GM19324 (cell line): ENCODE data around the gene RPAP2.
"Not testable (repeated sequence)": the region's sequence is repeated elsewhere in the genome, so short reads cannot be mapped to it uniquely, and the experiment has no call there.

Experiments
- ATAC-seq: cut with Tn5 transposase; IDR thresholded peaks from one replicate; pipeline ENCODE4 v1.9.1; 2021; ENCODE audit warnings: mild to moderate bottlenecking, moderate library complexity; ENCODE audit not compliant: unreplicated experiment, low FRiP score

The RPAP2 gene

DNA sequence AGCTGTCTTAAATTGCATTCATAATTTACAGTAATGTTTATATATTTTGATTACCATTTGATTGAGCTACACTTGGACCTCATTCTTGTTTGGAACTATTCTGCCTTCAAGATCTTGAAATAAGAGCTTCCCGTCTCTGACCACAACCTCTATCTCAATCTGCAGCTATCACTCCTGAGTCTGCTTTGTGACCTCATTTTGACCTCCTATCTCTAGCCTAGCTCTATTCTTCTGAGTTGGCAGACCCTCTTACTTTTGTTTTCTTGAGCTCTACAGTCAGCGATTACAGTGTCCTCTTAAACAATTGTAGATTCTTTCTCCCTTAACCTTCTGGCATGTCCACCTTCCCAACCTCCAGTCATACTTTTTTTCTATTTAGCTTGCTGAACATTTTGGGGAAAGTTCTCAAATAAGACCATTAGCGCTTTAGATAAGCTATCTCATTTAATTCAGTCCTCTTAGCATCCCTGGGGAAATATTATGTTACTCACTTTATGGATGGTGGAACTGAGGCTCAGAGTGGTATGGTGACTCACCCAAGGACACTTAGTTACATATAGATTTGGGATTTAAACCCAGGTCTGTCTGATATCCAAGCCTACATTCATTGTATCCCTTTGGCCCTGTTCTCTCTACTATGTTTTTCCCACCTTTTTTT lies 19.1 kb downstream of the RPAP2 start:
- ATAC-seq: no peak

DNA sequence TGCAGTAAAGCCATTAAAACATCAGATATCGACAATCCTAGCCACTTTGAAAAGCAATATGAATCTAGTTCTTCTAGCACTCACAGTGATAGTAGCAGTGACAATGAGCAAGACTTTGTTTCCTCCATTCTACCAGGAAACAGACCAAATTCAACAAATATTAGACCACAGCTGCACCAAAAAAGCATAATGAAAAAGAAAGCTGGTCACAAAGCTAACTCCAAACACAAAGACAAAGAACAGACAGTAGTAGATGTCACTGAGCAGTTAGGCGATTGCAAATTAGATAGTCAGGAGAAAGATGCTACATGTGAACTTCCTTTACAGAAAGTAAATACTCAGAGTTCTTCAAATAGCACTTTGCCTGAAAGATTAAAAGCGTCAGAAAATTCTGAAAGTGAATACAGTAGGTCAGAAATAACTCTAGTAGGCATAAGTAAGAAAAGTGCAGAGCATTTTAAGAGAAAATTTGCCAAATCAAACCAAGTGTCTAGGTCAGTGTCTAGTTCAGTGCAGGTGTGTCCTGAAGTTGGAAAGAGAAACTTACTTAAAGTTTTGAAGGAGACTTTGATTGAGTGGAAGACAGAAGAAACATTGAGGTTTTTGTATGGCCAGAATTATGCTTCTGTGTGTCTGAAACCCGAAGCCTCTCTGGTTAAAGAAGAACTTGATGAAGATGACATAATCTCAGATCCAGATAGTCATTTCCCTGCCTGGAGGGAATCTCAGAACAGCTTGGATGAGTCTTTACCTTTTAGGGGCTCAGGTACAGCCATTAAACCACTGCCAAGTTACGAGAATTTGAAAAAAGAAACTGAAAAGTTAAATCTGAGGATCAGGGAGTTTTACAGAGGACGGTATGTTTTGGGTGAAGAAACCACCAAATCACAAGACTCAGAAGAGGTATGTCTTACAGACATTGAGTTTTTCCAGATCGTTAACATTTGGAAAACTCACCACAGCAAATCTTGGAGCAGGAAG lies 24.9 kb downstream of the RPAP2 start:
- ATAC-seq: no peak

DNA sequence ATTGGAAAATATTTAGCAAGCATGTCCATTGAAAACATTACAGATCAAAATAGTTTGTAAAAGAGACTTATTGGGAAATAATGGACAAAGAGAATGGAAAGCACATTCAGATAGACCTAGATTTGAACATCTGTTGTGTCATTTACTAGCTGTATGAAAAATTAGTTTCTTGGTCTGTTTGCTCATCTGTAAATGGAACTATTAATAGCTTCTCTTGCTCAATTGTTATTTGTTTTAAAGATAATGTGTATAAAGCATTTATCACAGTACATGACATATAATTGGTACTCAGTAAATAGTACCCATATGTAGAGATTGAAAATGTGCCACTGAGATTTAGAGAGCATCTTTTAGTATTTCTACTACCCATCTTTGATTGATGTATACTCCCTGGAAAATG lies 25.9 kb downstream of the RPAP2 start:
- no peak for ATAC-seq

DNA sequence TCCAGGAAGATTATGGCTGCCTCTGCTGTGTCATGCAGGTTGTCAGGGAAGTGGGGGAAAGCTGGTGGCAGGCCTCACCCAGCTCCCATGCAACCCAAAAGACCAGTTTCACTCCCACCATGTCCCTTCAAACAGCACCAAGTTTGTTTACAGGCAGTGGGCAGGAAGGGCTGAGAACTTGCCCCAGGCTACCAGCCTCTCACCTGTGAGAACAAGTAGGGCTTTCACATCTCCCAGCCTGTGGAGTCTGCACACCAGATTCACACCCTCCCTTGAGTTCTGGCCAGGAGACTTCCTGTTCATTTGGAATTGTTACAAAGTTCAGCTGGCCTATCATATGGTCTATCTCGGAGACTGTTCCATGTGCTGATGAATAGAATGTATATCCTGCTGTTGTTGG lies 27.8 kb downstream of the RPAP2 start:
- no peak for ATAC-seq

DNA sequence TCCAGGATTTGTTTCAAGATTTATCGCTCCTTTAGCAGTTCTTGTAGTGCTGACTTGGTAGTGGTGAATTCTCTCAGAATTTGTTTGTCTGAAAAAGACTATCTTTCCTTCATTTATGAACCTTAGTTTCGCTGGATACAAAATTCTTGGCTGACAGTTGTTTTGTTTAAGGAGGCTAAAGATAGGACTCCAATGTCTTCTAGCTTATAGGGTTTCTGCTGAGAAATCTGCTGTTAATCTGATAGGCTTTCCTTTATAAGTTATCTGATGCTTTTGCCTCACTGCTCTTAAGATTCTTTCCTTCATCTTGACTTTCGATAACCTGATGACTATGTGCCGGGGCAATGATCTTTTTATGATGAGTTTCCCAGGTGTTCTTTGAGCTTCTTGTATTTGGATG lies 28.9 kb downstream of the RPAP2 start:
- ATAC-seq: no peak

DNA sequence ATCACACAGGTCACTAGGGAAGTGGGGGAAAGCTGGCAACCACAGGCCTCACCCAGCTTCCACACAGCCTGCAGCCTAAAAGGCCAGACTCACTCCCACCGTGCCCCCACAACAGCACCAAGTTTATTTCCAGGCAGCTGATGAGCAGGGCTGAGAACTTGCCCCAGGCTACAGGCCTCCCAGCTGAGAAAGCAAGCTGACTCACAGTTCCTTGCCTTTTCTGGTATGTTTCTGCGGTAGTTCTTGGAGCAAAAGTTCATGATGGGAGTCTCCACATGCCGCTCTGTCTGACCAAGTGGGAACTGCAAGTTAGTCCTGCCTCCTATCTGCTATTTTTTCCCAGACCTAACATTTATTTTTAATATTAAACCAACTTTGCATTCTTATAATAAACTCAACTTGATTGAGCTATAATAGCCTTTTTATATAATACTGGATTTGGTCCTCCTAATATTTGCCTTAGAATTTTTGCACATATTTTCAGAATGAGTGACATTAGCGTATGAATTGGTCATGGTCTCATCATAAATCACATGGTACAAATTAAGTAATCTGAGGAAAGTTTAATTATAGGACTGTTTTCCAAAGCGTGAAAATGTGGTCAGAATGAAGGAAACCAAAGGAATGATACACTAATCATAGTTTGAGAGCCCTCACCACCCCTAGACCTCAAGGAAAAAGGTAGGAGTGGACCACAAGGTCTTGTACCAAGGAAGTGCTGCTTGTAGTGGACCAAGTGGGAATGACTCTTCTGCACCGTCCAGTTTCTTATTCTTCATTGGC lies 30.7 kb downstream of the RPAP2 start:
- no peak for ATAC-seq

DNA sequence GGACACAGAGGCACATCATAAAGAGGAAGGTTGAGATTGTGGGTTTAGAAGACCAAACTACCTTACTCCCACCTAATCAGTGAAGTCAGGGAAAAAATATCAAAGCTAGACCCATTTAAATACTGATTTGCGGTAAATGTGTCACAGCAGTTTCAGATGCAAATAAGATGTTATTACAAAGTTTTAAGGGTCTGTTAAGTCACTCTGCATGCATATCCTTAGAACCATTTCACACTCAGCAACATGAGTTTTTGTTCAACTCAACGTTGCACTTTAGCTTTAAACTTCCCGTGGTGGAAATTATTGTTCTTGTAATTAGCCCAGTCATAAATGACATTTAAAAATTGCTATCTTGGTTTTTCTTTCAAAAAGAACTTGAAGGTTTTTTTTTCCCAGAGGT lies 34.8 kb downstream of the RPAP2 start:
- no peak for ATAC-seq

DNA sequence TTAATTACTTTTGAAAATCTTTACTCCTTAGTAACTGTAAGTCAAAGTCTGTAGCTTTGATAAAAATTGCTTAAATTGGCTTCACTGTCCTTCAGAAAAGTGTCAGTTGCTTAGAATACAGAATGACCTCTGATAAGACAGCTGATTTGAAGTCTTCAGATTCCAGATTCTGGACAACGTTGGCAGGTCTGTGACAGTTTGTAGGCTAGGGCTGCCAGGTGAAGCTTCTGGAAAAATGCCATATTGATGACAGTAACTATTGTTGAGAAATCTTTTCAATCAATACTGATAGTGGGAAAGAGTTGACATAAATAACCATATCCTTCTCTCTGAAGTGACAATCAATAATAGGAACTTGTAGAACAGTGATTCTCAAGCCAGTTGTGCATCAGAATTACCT lies 41.3 kb downstream of the RPAP2 start:
- no peak for ATAC-seq

DNA sequence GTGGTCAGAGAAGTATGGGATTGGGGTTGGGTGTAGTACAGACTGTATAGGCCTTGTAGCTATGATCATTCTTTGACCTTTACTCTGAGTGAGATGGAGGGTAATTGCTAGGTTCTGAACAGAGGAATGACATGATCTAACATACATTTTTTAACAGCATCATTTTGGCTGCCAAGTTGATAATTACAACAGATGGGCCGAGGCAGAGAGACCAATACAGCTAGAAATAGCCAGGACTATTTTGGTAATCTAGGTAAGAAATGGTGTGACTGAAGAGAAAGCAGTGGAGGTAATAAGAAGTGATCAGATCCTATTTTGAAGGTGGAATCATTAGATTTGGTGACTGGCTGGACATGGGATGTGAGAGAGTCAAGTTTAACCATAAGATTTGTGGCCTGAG lies 43.5 kb downstream of the RPAP2 start:
- no peak for ATAC-seq

DNA sequence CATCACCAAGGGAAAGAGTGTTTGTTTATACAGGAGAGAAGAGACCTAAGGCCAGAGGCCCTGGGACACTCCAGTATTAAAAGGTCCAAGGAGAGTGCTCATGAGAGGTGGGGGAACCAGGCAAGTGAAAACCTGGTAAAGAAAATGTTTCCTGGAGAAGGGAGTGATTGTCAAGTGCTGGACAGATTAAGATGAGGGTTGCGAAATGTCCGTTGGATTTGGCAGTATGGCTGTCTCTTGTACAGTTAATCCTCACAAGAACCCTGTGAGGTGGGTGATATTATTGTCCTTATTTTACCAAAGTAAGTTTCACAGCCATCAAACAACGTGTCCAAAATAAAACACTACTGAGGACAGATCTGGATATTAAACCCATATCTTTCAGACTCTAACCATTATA lies 44.2 kb downstream of the RPAP2 start:
- no peak for ATAC-seq

DNA sequence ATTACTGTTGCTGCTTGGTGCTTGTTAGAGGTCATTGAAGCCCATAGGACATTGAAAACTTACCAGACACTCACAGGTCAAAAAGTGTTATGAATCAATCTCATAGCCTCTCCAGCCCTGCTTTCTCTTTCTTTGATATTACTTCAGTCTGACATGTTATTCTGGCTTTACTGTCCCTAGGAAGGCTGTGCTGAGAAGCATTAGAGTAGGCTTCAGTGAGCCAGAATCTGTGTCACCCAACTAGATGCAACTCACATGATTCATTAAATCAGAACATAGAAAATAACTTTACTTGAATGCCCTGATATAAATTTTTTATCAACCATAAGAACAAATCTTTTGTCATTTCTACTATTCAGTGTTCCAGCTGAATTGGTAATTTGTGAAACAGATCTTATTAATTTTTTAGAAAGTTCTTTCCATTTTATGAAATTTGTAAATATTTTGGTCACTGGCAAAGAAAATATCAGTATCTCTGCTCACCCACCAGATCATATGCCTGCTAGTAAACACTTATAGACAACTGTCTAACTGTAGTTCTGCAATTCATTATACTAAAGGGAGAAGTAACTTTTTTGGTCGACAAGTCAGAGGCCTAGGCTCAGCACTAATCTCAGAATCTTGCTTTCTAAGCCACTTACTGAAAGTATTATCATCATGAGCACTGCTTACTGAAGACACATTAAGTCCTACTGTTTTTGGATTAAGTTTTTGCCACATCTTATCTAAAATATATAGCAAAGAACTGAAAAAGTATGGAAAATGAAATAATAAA lies 48.2 kb downstream of the RPAP2 start:
- no peak for ATAC-seq

DNA sequence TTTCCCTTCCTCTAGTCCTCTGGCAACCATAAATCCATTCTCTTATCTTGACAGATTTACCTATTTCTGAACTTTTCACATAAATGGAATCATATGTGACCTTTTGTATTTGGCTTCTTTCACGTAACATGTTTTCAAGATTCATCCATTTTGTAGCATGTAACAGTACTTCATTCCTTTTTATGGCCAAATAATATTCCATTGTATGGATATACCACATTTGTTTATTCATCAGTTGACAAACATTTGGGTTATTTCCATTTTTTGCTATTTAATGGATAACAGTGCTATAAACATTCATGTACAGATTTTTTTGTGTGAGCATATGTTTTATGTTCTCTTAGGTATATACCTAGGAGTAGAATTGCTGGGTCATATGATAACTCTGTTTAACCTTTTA lies 54.0 kb downstream of the RPAP2 start:
- ATAC-seq: no peak

DNA sequence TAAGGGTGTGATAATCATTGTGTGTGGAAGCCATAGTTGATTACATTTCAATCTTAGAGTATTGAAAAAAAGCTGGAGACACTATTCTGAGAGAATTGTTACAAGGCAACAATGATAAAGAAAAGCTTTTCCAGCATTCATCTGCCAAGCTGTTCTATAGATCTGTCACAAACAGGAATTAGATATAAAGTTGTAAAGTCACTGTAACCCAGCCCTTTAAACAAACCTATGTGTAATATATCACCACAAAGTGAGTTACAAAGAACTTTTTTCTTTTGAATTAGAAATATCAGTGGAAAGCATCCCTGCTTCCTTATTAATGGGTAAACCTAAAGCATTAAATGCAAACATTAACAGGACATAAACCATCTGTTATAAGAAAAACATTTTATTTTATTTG lies 55.4 kb downstream of the RPAP2 start:
- no peak for ATAC-seq

DNA sequence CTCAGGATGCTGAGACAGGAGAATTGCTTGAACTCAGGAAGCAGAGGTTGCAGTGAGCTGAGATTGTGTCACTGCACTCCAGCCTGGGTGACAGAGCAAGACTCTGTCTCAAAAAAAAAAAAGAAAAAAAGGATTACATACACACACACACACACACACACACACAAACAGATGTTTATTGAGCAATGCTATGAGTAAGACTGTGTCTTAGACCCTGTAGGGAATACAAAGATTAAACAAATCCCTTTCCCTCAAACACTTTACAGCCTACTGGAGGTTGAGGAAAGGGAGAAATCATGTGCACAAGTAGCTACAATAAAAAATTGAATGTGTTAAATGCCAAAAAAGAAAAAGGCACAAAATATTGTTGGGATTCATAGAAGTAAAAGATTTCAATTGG lies 58.1 kb downstream of the RPAP2 start:
- no peak for ATAC-seq

DNA sequence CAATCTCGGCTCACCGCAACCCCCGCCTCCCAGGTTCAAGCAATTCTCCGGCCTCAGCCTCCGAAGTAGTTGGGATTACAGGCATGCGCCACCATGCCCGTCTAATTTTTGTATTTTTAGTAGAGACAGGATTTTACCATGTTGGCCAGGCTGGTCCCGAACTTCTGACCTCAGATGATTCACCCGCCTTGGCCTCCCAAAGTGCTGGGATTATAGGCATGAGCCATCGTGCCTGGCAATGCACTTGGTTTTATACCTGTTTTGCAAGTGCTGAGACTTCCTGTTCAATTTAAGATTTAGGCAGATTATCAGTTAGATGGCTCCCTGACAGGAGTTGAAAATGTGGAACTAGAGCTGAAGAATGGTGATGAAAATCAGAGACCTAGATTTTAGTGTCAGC lies 60.5 kb downstream of the RPAP2 start:
- not testable (repeated sequence) for ATAC-seq

DNA sequence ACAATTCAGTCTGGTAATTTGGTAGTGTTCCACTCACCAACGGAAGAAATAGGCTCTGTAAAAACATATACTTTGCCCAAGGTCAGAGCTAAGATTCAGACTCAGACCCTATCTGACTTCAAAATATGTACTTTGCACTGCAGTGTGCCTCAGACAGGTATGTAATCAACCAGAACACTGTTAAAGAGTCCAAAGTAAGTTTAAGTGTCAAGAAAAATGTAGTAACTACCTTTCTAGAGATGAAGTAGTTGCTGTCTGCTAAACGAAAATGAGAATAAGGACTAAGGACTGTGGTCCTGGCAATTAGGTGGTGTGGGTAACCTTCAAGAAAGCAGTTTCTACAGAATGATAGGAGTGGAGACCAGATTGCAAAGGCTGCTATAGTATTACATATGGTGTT lies 61.1 kb downstream of the RPAP2 start:
- ATAC-seq: no peak

DNA sequence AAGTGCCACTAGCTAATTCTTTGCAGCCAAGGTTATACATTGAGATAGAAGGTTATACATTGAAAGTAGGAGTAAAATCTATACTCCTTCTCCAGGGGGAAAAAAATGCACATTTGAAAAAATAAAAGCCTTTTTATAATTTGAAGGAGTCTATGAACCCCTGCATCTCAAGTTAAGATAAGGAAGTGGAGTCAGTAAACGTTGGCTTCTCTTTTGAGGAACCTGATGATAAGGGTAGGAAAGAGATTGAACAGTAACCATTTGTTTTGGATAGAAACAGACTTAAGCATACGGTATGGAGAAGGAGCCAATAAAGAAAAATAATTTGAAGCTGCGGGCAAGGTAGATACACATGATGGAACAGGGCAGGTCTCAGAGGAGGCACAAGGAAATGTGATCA lies 64.1 kb downstream of the RPAP2 start:
- ATAC-seq: no peak

DNA sequence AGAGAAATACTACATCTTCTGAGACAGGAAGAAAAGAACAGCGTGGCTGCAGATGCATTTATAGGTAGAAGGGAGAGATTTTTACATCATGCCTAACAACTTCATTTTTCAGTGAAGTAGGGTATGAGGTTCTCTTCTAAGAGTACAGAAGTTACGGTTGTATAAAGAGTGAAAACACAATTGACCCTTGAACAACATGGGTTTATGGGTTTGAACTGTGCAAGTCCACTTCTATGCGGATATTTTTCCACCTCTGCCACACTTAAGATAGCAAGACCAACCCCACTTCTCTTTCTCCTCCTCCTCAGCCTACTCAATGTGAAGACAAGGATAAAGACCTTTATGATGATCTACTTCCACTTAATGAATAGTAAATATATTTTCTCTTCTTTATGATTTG lies 64.5 kb downstream of the RPAP2 start:
- ATAC-seq: no peak

DNA sequence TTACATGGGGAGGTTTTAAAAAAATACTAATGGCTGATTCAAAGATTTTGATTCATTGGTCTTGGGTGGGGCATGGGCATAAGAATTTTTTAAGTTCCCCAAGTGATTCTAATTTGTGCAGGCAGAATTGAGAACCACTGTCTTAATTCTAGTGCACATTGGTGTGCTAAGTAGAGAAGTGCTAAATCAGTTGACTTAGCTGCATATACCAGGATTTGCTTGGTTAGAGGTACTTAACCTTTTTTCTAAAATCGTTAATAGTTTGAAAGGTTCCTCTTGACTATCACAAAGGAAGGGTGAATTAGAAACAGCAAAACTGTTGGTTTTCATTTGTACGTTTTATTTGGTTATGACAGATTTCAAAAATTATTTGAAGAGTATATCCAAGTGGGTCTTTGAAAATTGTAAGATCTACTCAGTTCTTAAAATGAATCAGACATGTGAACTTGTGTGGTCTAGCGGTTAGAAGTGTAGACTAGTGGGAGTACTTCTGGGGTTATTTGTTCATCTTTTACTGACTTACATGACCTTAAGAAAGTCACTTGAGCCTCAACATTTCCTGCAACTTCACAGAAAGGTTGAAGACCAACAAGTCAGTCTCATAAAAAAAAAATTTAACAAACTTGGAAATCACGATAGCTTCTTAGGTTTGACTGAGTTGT lies 66.7 kb downstream of the RPAP2 start:
- ATAC-seq: no peak

DNA sequence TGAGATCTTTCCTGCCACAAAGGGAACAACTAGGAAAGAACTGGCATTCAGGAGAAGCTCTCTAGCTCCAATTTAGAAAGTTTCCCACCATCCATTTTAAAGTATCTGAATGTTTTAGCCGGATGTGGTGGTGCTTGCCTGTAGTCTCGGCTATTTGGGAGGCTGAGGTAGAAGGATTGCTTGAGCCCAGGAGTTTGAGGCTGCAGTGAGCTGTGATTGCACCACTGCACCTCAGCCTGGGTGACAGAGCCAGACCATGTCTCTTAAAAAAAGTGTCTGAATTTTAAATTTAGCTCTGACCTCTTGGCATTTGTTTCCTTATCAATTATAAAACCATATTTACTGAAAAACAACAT lies 67.2 kb downstream of the RPAP2 start:
- ATAC-seq: no peak
